Neuron (in vitro differentiated cells): ENCODE measurements around the gene ACLY.

Experiments
- H2AFZ ChIP-seq: one replicate; pipeline ENCODE4 v1.6.1; 2013; ENCODE audit warnings: low read depth, mild to moderate bottlenecking, inconsistent platforms, low read length, moderate library complexity
- H3K27me3 ChIP-seq: one replicate; pipeline ENCODE4 v1.6.1; 2013; ENCODE audit warnings: low read length; ENCODE audit not compliant: insufficient read depth
- H3K36me3 ChIP-seq: one replicate; pipeline ENCODE4 v1.6.1; 2013; ENCODE audit warnings: low read length; ENCODE audit not compliant: insufficient read depth
- H3K4me1 ChIP-seq: one replicate; pipeline ENCODE4 v1.6.1; 2013; ENCODE audit warnings: low read length; ENCODE audit not compliant: insufficient read depth
- H3K4me3 ChIP-seq: 2 replicates; pipeline ENCODE4 v1.5.1; 2013; ENCODE audit warnings: mild to moderate bottlenecking, low read length, moderate library complexity
- H3K9me3 ChIP-seq: one replicate; pipeline ENCODE4 v1.6.1; 2013; ENCODE audit warnings: low read length

Gene ACLY

GRCh38 chr17:41914358-41914766, 4.4 kb downstream of the ACLY start:
- Histone ChIP-seq H3K4me3 (no peak overlapping the region), H3K9me3 (no peaks in the 10 kb centered on the region), H3K4me1 (peaks cover 16% of the 10 kb centered on the region), H3K27me3 (no peaks in the 10 kb centered on the region), H2AFZ (no peak overlapping the region), H3K36me3 (peaks cover 54% of the 10 kb centered on the region)

GRCh38 chr17:41913798-41914197, 5.0 kb downstream of the ACLY start:
- no peak overlapping the region for H3K4me3 ChIP-seq
- peaks cover 60% of the 10 kb centered on the region for H3K36me3 ChIP-seq
- H2AFZ ChIP-seq = no peak overlapping the region
- no peaks in the 10 kb centered on the region for H3K27me3 ChIP-seq
- H3K9me3 ChIP-seq = no peaks in the 10 kb centered on the region
- H3K4me1 ChIP-seq = peaks cover 15% of the 10 kb centered on the region

- Histone ChIP-seq H3K9me3 (no peaks in the 10 kb centered on the region), H2AFZ (no peak overlapping the region), H3K4me1 (peaks cover 15% of the 10 kb centered on the region), H3K4me3 (no peak overlapping the region), H3K36me3 (peaks cover 64% of the 10 kb centered on the region), H3K27me3 (no peaks in the 10 kb centered on the region)
Observed at GRCh38 chr17:41912925-41913324, 5.8 kb downstream of the ACLY start.

DNA sequence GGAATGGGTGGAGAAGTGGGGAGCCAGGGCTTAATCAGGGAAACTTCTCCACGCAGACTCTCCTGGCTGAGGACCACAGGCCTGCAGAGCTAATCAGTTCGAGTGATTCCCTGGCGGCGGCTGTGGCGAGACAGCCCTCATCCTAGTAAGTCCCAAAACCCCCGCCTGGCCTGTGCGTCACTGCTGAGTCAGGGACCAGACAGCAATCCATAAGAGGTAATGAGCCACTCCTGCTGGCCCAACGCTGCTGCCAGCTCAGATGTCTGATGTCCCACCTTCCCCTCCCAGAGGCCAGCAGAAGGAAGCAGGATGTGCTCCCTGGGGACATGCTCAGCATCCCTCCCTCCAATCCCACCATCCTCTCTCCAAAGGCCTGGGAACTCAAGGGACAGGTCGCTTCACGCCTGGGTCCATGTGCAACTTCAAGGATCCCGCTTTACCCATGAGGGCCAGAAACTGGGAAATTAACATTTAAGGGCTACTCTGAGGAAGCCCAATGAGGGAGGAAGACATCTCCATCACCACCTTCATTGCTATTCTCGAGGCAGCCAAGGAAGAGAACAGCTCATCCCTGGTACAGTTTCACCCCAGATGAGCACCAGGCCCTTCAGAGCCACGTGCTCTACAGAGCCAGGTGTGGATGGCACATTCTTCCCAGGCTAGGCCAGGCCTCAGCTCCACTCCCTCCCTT, 7.9 kb downstream of the ACLY start:
- no peak overlapping the region for H2AFZ ChIP-seq
- H3K4me3 ChIP-seq = no peak overlapping the region
- no peaks in the 10 kb centered on the region for H3K9me3 ChIP-seq
- no peaks in the 10 kb centered on the region for H3K27me3 ChIP-seq
- peaks cover 5% of the 10 kb centered on the region for H3K4me1 ChIP-seq
- peaks cover 78% of the 10 kb centered on the region for H3K36me3 ChIP-seq

- Histone ChIP-seq H3K9me3 (no peaks in the 10 kb centered on the region), H2AFZ (no peak overlapping the region), H3K27me3 (no peaks in the 10 kb centered on the region), H3K36me3 (peaks cover 91% of the 10 kb centered on the region), H3K4me1 (no peaks in the 10 kb centered on the region), H3K4me3 (no peak overlapping the region)
Observed at GRCh38 chr17:41909088-41909487, 9.7 kb downstream of the ACLY start.

GRCh38 chr17:41907633-41908539, 10.9 kb downstream of the ACLY start:
- H3K36me3 ChIP-seq = peaks cover 88% of the 10 kb centered on the region
- no peak overlapping the region for H3K4me3 ChIP-seq
- H3K27me3 ChIP-seq = no peaks in the 10 kb centered on the region

GRCh38 chr17:41907185-41907556, 11.6 kb downstream of the ACLY start:
- no peak overlapping the region for H3K4me3 ChIP-seq
- H2AFZ ChIP-seq = no peak overlapping the region
- no peaks in the 10 kb centered on the region for H3K4me1 ChIP-seq
- H3K36me3 ChIP-seq = peaks cover 88% of the 10 kb centered on the region
- H3K27me3 ChIP-seq = no peaks in the 10 kb centered on the region
- no peaks in the 10 kb centered on the region for H3K9me3 ChIP-seq

More at GRCh38 chr17:41907633-41908539, 10.9 kb downstream of the ACLY start:
- H2AFZ ChIP-seq = no peak overlapping the region
- no peaks in the 10 kb centered on the region for H3K4me1 ChIP-seq
- no peaks in the 10 kb centered on the region for H3K9me3 ChIP-seq

DNA sequence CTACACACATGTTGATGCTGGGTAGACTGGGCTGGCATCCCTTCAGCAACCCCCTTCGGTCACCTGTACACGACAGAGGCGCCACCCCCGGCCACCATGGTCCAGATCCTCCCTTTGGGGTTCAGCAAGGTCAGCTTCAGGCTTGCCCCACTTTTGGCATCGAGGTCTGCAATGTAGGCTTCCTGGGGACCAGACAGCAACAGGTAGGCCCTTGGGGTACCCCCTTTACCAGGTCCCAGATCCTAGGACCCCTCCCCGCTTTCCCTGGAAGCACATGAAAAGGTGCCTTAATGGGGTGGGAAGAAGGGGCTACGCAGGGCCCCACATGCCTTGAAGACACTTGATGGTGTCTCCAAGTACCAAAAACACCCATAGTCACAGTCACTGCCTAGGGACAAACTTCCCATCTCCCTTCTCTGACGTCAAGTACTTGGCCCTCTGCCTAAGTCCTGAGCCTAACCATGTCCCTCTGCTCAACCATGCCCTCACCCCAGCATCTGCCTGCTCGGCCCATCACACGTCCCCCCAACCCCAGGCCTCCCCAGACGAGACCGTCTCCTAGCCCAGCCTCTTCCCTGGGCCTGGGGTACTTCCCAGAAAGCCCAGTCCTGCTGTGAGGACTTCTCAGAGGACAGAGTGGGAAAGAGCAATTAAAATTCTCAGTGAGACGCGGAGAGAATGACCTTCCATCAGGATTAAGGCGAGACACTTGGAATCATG, 12.1 kb downstream of the ACLY start:
- no peak overlapping the region for H3K4me3 ChIP-seq
- no peaks in the 10 kb centered on the region for H3K27me3 ChIP-seq
- no peaks in the 10 kb centered on the region for H3K9me3 ChIP-seq
- peaks cover 90% of the 10 kb centered on the region for H3K36me3 ChIP-seq
- H2AFZ ChIP-seq = no peak overlapping the region
- H3K4me1 ChIP-seq = no peaks in the 10 kb centered on the region

- Histone ChIP-seq H2AFZ (no peak overlapping the region), H3K36me3 (peaks cover 89% of the 10 kb centered on the region), H3K27me3 (no peaks in the 10 kb centered on the region), H3K4me1 (no peaks in the 10 kb centered on the region), H3K9me3 (no peaks in the 10 kb centered on the region), H3K4me3 (no peak overlapping the region)
Observed at GRCh38 chr17:41905172-41905571, 13.6 kb downstream of the ACLY start.

GRCh38 chr17:41904242-41904841, 14.4 kb downstream of the ACLY start:
- Histone ChIP-seq H2AFZ (no peak overlapping the region), H3K36me3 (peaks cover 86% of the 10 kb centered on the region), H3K4me1 (no peaks in the 10 kb centered on the region), H3K27me3 (no peaks in the 10 kb centered on the region), H3K4me3 (no peak overlapping the region), H3K9me3 (no peaks in the 10 kb centered on the region)

- H3K36me3 ChIP-seq = peaks cover 91% of the 10 kb centered on the region
Observed at GRCh38 chr17:41901646-41902045, 17.1 kb downstream of the ACLY start.

DNA sequence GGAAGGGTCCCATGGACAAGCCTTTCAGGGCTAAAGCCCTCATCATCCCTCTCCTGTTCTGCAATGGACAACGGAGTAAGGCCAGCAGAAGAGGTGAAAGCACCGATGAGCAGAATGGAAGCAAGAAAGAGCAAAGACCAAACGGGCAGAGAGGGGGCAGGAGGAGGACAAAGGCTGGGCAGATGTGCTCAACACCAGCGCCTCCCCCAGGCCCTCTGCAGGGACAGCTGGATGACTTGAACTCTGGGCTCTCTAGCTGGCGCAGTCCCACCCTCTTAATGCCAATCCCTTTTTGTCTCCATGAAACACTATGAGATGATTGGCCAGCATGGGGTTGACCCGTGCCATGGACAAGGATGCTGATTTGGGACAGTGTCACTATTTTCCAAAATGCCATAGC, 22.0 kb downstream of the ACLY start:
- Histone ChIP-seq H2AFZ (no peak overlapping the region), H3K27me3 (no peaks in the 10 kb centered on the region), H3K36me3 (peaks cover 93% of the 10 kb centered on the region), H3K4me3 (no peak overlapping the region), H3K9me3 (no peaks in the 10 kb centered on the region), H3K4me1 (no peaks in the 10 kb centered on the region)

More at GRCh38 chr17:41901646-41902045, 17.1 kb downstream of the ACLY start:
- Histone ChIP-seq H3K27me3 (no peaks in the 10 kb centered on the region), H2AFZ (no peak overlapping the region), H3K9me3 (no peaks in the 10 kb centered on the region), H3K4me3 (no peak overlapping the region), H3K4me1 (no peaks in the 10 kb centered on the region)
